ENCODE results near the gene NPAS3. TPM values are rescaled to one million over a fixed set of nuclear protein-coding genes. Genes with fewer than 3 reads are reported as not detected.

NPAS3 gene
- total and polyA plus RNA-seq, 4 donors: 0.07 to 0.09 (median 0.08) TPM; not detected in 1

- H3K27me3 ChIP-seq (ENCODE audit: control insufficient read depth in 4 of 4, insufficient read depth in 4 of 4, low read length in 3 of 4): no peaks in the 10 kb centered on the region
- 67% methylated on average over 6 of the region's 6 CpGs for WGBS
- no peak for DNase-seq (ENCODE audit: low spot score)
- H3K27ac ChIP-seq (ENCODE audit: low read depth in 1 of 2, low read length in 2 of 2): no peak overlapping the region
- H3K9me3 ChIP-seq (ENCODE audit: control insufficient read depth in 4 of 4, low read length in 3 of 4): no peaks in the 10 kb centered on the region
- TF ChIP-seq HNF4G (IDR thresholded peaks at IDR 0.05): no peak
- TF ChIP-seq ATF3 (IDR thresholded peaks at IDR 0.05): no peak
- TF ChIP-seq RXRA (IDR thresholded peaks at IDR 0.05): no peak
- TF ChIP-seq HNF4A (conservative IDR thresholded peaks at IDR 0.05): no peak
- no peak for TF ChIP-seq TAF1 (conservative IDR thresholded peaks at IDR 0.05)
- no peak for TF ChIP-seq FOXA2 (IDR thresholded peaks at IDR 0.05)
- no peak for TF ChIP-seq REST (IDR thresholded peaks at IDR 0.05)
- no peak for TF ChIP-seq CTCF (IDR thresholded peaks at IDR 0.05; ENCODE audit: low read depth, low read length, missing input control)
- TF ChIP-seq ZBTB33 (IDR thresholded peaks at IDR 0.05): no peak
- no peak for TF ChIP-seq YY1 (IDR thresholded peaks at IDR 0.05)
- no peak for TF ChIP-seq GABPA (IDR thresholded peaks at IDR 0.05 in 1 of 2, conservative IDR thresholded peaks at IDR 0.05 in 1 of 2)
- no peak for TF ChIP-seq RAD21 (IDR thresholded peaks at IDR 0.05)
- no peak for TF ChIP-seq NR2F2 (IDR thresholded peaks at IDR 0.05)
- TF ChIP-seq SP1 (IDR thresholded peaks at IDR 0.05): no peak
- TF ChIP-seq MAX (IDR thresholded peaks at IDR 0.05): no peak
- TF ChIP-seq FOXA1 (IDR thresholded peaks at IDR 0.05): no peak
- TF ChIP-seq JUND (IDR thresholded peaks at IDR 0.05): no peak
- TF ChIP-seq EGR1 (IDR thresholded peaks at IDR 0.05; ENCODE audit: low read depth in 2 of 2): no peak
- no peak overlapping the region for H3K4me3 ChIP-seq (ENCODE audit: low read depth in 1 of 3, low read length in 3 of 3)
- H3K36me3 ChIP-seq (ENCODE audit: control insufficient read depth in 4 of 4, insufficient read depth in 3 of 4, low read depth in 1 of 4, low read length in 3 of 4): no peaks in the 10 kb centered on the region
- H3K4me1 ChIP-seq (ENCODE audit: control insufficient read depth in 4 of 4, insufficient read depth in 4 of 4, low read length in 3 of 4): no peaks in the 10 kb centered on the region
- H3K9ac ChIP-seq (ENCODE audit: low read depth in 1 of 2, low read length in 2 of 2): no peak overlapping the region
Measured at GRCh38 chr14:33653308-33653695, 714.6 kb downstream of the NPAS3 start.

Measured in liver (tissue), 9 donors.